Hepatocyte (in vitro differentiated cells): ENCODE results near the gene CRABP1.

ENCODE experiments used
- CTCF ChIP-seq: fragments of 200-600 bp; sonication (generic); IDR thresholded peaks from 2 replicates; pipeline ENCODE4 v1.5.1; 2016; ENCODE audit warnings: antibody characterized with exemption, mild to moderate bottlenecking; ENCODE audit not compliant: poor library complexity
- EZH2 ChIP-seq: fragments of 200-600 bp; sonication (generic); IDR thresholded peaks from 2 replicates; pipeline ENCODE4 v1.6.1; 2016; ENCODE audit warnings: antibody characterized with exemption, mild to moderate bottlenecking, borderline replicate concordance
- EZH2phosphoT487 ChIP-seq: fragments of 200-600 bp; sonication (generic); IDR thresholded peaks from one replicate; pipeline ENCODE4 v1.6.1; 2018; ENCODE audit warnings: antibody characterized with exemption, mild to moderate bottlenecking, low read depth, moderate library complexity; ENCODE audit not compliant: unreplicated experiment, severe bottlenecking

GRCh38 chr15:78311292-78311691 lies 28.9 kb upstream of the CRABP1 start:
- TF ChIP-seq CTCF (no peak), EZH2 (no peak), EZH2phosphoT487 (no peak)
